Neural cell (in vitro differentiated cells): ENCODE results near the gene ANG.

Experiments used
- CTCF ChIP-seq: fragments of 450-650 bp; IDR thresholded peaks from 2 replicates; pipeline ENCODE4 v1.5.1; 2014; ENCODE audit warnings: antibody characterized with exemption, mild to moderate bottlenecking, moderate library complexity; ENCODE audit not compliant: poor library complexity, severe bottlenecking
- EP300 ChIP-seq: fragments of 450-650 bp; conservative IDR thresholded peaks from 2 replicates; pipeline ENCODE4 v1.6.1; 2014; ENCODE audit warnings: antibody characterized with exemption, mild to moderate bottlenecking, moderate library complexity; ENCODE audit not compliant: poor library complexity, severe bottlenecking
- EZH2 ChIP-seq: fragments of 200-600, 300-800 bp; shearing (Covaris generic), sonication (generic); IDR thresholded peaks from 2 replicates; pipeline ENCODE4 v1.6.1; 2014; ENCODE audit warnings: antibody characterized with exemption, low read length, borderline replicate concordance, mild to moderate bottlenecking; ENCODE audit not compliant: insufficient read depth, poor library complexity, severe bottlenecking
- MXI1 ChIP-seq: fragments of 450-650 bp; conservative IDR thresholded peaks from 2 replicates; pipeline ENCODE4 v1.6.1; 2014; ENCODE audit warnings: antibody characterized with exemption, mild to moderate bottlenecking; ENCODE audit not compliant: poor library complexity, severe bottlenecking
- POLR2AphosphoS5 ChIP-seq: IDR thresholded peaks from 2 replicates; pipeline ENCODE4 v1.6.1; 2012
- RAD21 ChIP-seq: fragments of 450-650 bp; conservative IDR thresholded peaks from 2 replicates; pipeline ENCODE4 v1.6.1; 2014; ENCODE audit warnings: antibody characterized with exemption, mild to moderate bottlenecking, moderate library complexity
- REST ChIP-seq: IDR thresholded peaks from 2 replicates; pipeline ENCODE4 v1.6.1; 2012; ENCODE audit warnings: borderline replicate concordance
- SMC3 ChIP-seq: fragments of 450-650 bp; conservative IDR thresholded peaks from 2 replicates; pipeline ENCODE4 v1.6.1; 2014; ENCODE audit warnings: antibody characterized with exemption, mild to moderate bottlenecking, moderate library complexity; ENCODE audit not compliant: poor library complexity
- TAF1 ChIP-seq: IDR thresholded peaks from 2 replicates; pipeline ENCODE4 v1.6.1; 2012; ENCODE audit warnings: low read depth

- no peak for TF ChIP-seq EP300
- TF ChIP-seq CTCF, result no peak
- TF ChIP-seq POLR2AphosphoS5, result no peak
- TF ChIP-seq SMC3, result no peak
- no peak for TF ChIP-seq EZH2
- no peak for TF ChIP-seq MXI1
- no peak for TF ChIP-seq TAF1
- no peak for TF ChIP-seq REST
- TF ChIP-seq RAD21, result no peak
Observed at GRCh38 chr14:20662968-20663732, 25.4 kb upstream of the ANG start.
